Body of pancreas (tissue), 4 donors: ENCODE data around the gene BICD2. TPM values are rescaled to one million over a fixed set of nuclear protein-coding genes. Genes with fewer than 3 reads are reported as not detected.

Experiments
- ATAC-seq: fragments of 150-250 bp; one replicate; pipeline ENCODE4 v1.9.1; 2016
- DNase-seq, 4 donors: peaks; one replicate each; pipeline ENCODE4 v3.0.0-alpha.2; 2019
- H3K27ac ChIP-seq, 4 donors: fragments of 200-600 bp; sonication (generic); 1 replicate in 3 of 4; 2 replicates in 1 of 4; pipeline versions ENCODE4 v1.5.1 to v1.6.1; 2016 to 2019; ENCODE audit warnings: mild to moderate bottlenecking in 1 of 4, mixed read lengths in 1 of 4, moderate library complexity in 1 of 4
- H3K27me3 ChIP-seq, 2 donors: fragments of 200-600 bp; sonication (generic); one replicate each; pipeline ENCODE4 v1.6.0; 2016; ENCODE audit warnings: mild to moderate bottlenecking in 1 of 2
- H3K36me3 ChIP-seq, 2 donors: fragments of 200-600 bp; sonication (generic); replicated peaks in 1 of 2; 2 replicates each; pipeline ENCODE4 v1.5.1; 2016; ENCODE audit warnings: low read depth in 2 of 2; ENCODE audit not compliant: insufficient read depth in 1 of 2
- H3K4me1 ChIP-seq: fragments of 200-600 bp; sonication (generic); one replicate; pipeline ENCODE4 v1.6.0; 2016
- H3K4me3 ChIP-seq, 2 donors: fragments of 200-600 bp; sonication (generic); 1 replicate in 1 of 2; 2 replicates in 1 of 2; pipeline ENCODE4 v1.5.1; 2016 to 2019
- H3K9me3 ChIP-seq, 3 donors: fragments of 200-600 bp; sonication (generic); 1 replicate in 2 of 3; 2 replicates in 1 of 3; pipeline ENCODE4 v1.5.1; 2016
- CTCF ChIP-seq, 7 experiments: fragments of 450-650 bp in 4 of 7; fragments of 200-600 bp in 3 of 7; sonication (generic) in 3 of 7; IDR thresholded peaks; one replicate each; pipeline ENCODE4 v1.5.1; 2016 to 2019; ENCODE audit warnings: antibody characterized with exemption in 7 of 7
- POLR2A ChIP-seq, 3 donors: fragments of 450-650 bp; IDR thresholded peaks; one replicate each; pipeline ENCODE4 v1.6.1; 2016; ENCODE audit warnings: antibody characterized with exemption in 3 of 3, mild to moderate bottlenecking in 2 of 3
- WGBS, 2 donors: methylation state at CpG; one replicate each; pipeline ENCODE4 v1.1.5; 2017; 5-methylcytosine and 5-hydroxymethylcytosine counted together
- intact Hi-C: fragments of 100-400 bp; cut with DNase I; formaldehyde crosslinking; loops from one replicate; pipeline ENCODE4 v1.15.1; 2023
- total RNA-seq, 2 donors: library from RNA; depleted of rRNA; stranded (reverse); fragments of >200 nt; gene quantifications; one replicate each; pipeline ENCODE4 v1.1.0, GENCODE V29; 2016

BICD2 gene
- total RNA-seq, 2 donors from 2014 or later, result 16.1 to 16.8 TPM

GRCh38 chr9:92725266-92725545, 39.4 kb downstream of the BICD2 start:
- intact Hi-C loops, result no loop called here
- Histone ChIP-seq H3K36me3 (peaks cover 1 to 17% of the 10 kb centered on the region in 2 donors), H3K9me3 (no peaks in the 10 kb centered on the region), H3K27ac (no peak overlapping the region), H3K4me1 (no peaks in the 10 kb centered on the region), H3K27me3 (no peaks in the 10 kb centered on the region), H3K4me3 (no peak overlapping the region)
- no peak for DNase-seq
- no peak for ATAC-seq
- WGBS, 2 donors, result 87 to 100% methylated on average over 1 to 4 of the region's 4 CpGs
- TF ChIP-seq CTCF (IDR thresholded peaks at IDR 0.05), result no peak
- TF ChIP-seq POLR2A (IDR thresholded peaks at IDR 0.05), result no peak

GRCh38 chr9:92724528-92725265, 39.9 kb downstream of the BICD2 start:
- WGBS, 2 donors, result 73 to 87% methylated on average over 10 of the region's 10 CpGs
- no peak for ATAC-seq
- Histone ChIP-seq H3K4me1 (no peaks in the 10 kb centered on the region), H3K27ac (no peak overlapping the region), H3K27me3 (no peaks in the 10 kb centered on the region), H3K9me3 (no peaks in the 10 kb centered on the region), H3K36me3 (peaks cover 6 to 21% of the 10 kb centered on the region in 2 donors), H3K4me3 (no peak overlapping the region)
- TF ChIP-seq POLR2A (IDR thresholded peaks at IDR 0.05) (no peak), CTCF (IDR thresholded peaks at IDR 0.05) (no peak)
- DNase-seq, result peak in 2 of 4 donors; percentile 6 to 9
- intact Hi-C loops, result no loop called here

- Histone ChIP-seq H3K4me3 (no peak overlapping the region), H3K9me3 (no peaks in the 10 kb centered on the region), H3K27me3 (no peaks in the 10 kb centered on the region), H3K4me1 (no peaks in the 10 kb centered on the region), H3K36me3 (peaks cover 12 to 29% of the 10 kb centered on the region in 2 donors), H3K27ac (no peak overlapping the region)
- no peak for DNase-seq
- intact Hi-C loops, result no loop called here
- ATAC-seq, result no peak
- TF ChIP-seq POLR2A (IDR thresholded peaks at IDR 0.05), result no peak
- TF ChIP-seq CTCF (IDR thresholded peaks at IDR 0.05), result no peak
- 83 to 84% methylated on average over 9 of the region's 9 CpGs for WGBS, 2 donors
These were observed 40.8 kb downstream of the BICD2 start for GRCh38 chr9:92723801-92724323.

- H3K36me3 ChIP-seq, result peaks cover 17 to 33% of the 10 kb centered on the region in 2 donors
- H3K4me1 ChIP-seq, result no peaks in the 10 kb centered on the region
- no peaks in the 10 kb centered on the region for H3K27me3 ChIP-seq
- TF ChIP-seq POLR2A (IDR thresholded peaks at IDR 0.05), result no peak
- no peak for TF ChIP-seq CTCF (IDR thresholded peaks at IDR 0.05)
- 66 to 81% methylated on average over 3 of the region's 3 CpGs for WGBS, 2 donors
- ATAC-seq, result peak; percentile 64
- H3K9me3 ChIP-seq, result no peaks in the 10 kb centered on the region
- no peak overlapping the region for H3K4me3 ChIP-seq
- DNase-seq, result no peak
- intact Hi-C loops, result no loop called here
- H3K27ac ChIP-seq, result no peak overlapping the region
These were observed 41.4 kb downstream of the BICD2 start for GRCh38 chr9:92723299-92723625.
